ENCODE data around the gene ATXN7L2.

The ATXN7L2 gene

DNA sequence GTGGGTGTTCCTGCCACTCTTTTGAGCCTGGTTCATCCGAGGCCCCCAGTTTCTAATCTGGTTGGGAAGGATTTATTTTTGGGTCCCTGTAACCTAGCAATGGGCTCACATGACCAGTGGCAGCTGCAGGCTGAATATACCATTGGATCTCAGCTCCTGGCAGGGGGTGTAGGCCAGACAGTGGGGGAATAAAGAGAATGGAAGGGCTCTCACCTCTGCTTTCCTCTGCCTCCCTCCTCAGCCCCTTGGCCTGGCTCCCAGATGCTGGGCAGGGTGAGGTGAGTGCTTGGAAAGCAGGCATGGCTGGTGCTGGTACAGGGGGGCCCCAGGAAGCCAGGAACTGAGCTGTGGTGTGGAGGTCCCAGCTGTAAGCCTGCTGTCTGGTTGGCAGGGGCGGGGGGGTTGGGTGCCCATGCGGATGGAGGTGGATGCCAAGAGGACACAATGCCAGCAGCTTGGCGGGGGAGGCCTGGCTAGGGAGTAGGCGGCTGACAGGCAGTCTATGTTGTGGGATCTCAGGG is 52.3 kb downstream of the ATXN7L2 start:
- DNase-seq (ENCODE audit: low read depth): no peak

DNA sequence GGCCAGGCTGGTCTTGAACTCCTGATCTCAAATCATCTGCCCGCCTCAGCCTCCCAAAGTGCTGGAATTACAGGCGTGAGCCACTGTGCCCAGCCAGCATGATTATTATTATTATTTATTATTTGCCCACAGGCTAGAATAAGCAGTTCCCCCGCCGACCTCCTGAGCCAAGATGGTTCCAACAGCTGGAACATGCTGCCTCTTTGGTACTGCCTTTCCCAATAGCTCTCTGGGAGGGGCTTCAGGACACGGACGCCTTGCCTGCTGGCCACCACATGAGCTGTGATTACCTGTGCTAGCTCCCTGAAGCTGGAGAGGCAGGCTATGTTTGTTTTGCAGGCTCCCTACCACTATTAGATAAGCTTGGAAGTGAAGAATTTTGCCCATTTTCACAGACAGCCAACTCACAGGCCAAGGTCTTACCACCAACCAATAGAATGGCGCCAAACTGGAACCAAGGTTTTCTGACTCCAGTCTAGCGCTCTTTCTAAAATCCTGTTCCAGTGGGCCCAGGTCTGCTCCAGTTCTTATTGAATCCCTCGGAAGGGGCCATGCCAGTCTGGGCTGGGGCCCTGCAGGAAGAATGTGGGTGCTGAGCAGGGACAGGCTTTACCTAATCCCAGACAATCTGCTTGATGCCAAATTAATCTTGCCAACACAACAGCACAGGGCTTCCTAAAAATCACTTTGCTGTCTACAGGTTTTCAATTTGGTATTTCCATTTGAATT is 53.9 kb downstream of the ATXN7L2 start:
- no peak for DNase-seq (ENCODE audit: low read depth)
- TF ChIP-seq, protein P1, sequence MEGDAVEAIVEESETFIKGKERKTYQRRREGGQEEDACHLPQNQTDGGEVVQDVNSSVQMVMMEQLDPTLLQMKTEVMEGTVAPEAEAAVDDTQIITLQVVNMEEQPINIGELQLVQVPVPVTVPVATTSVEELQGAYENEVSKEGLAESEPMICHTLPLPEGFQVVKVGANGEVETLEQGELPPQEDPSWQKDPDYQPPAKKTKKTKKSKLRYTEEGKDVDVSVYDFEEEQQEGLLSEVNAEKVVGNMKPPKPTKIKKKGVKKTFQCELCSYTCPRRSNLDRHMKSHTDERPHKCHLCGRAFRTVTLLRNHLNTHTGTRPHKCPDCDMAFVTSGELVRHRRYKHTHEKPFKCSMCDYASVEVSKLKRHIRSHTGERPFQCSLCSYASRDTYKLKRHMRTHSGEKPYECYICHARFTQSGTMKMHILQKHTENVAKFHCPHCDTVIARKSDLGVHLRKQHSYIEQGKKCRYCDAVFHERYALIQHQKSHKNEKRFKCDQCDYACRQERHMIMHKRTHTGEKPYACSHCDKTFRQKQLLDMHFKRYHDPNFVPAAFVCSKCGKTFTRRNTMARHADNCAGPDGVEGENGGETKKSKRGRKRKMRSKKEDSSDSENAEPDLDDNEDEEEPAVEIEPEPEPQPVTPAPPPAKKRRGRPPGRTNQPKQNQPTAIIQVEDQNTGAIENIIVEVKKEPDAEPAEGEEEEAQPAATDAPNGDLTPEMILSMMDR (conservative IDR thresholded peaks at IDR 0.05; ENCODE audit: control insufficient read depth, insufficient read depth, low read depth, low read length): no peak
- H3K4me3 ChIP-seq (ENCODE audit: control insufficient read depth, low read depth, low read length): no peak overlapping the region

More for the DNA sequence above, 52.3 kb downstream of the ATXN7L2 start:
- TF ChIP-seq, protein P1 (conservative IDR thresholded peaks at IDR 0.05; ENCODE audit: control insufficient read depth, insufficient read depth, low read depth, low read length): no peak
- no peak overlapping the region for H3K4me3 ChIP-seq (ENCODE audit: control insufficient read depth, low read depth, low read length)

DNA sequence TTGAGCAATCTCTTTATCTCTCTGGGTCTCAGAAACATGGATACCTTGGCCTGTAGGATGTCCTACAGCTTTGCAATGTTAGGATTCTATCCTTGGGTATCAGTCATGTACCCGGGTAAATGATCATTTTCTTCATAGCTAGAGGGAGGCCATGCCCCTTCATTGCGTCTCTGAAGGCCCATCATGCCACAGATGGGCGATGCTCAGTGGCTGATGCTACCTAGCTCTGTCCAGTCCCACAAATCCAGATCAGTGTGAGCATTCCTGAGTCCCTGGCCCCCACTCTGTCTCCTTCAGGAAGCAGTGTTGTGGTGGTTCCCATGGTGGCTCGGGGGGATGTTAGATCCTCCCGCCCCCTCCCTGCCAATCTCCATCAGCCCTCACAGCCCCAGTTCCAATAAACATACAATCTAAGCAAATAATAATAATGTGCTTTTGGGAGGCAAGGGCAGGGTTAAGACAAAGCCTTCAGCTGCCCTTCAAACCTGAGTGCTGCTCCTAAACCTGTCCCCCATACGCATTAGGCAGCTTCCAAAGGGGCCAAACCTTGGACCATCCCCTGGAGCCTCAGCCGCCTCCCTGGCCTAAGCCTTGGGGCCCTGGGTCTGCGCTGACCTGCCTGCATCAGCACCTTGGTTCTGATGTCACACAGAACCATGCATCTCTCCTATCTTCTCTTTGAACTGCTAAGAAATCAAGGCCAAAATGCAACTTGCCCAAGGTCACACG is 55.3 kb downstream of the ATXN7L2 start:
- H3K4me3 ChIP-seq (ENCODE audit: control insufficient read depth, low read depth, low read length): no peak overlapping the region
- DNase-seq (ENCODE audit: low read depth): no peak
- TF ChIP-seq, protein P1 (conservative IDR thresholded peaks at IDR 0.05; ENCODE audit: control insufficient read depth, insufficient read depth, low read depth, low read length): no peak

DNA sequence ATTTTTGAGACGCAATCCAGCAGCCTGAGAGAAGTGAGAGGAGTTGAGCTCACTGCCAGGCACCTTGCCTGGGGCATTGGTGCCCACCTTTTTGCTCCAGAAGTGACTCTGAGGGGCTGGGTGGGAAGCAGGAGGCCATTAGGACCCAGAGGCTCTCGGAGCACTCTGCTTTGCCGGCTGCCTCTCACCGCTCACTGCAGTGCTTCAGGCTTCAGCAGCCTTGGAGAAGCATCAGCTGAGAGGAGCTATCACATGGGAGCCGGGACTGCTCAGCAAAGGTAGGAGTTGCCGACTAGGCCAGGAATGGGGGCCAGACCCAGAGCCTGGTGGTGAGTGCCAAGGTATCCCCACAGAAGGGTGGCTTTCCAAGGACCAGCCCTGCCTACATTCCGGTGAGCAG is 56.0 kb downstream of the ATXN7L2 start, which contains the start of gene GPR61:
Gene GPR61 (plus strand): TSS at position 197 of the 400 bp plus-strand sequence. CDS start 3,151 bp downstream, outside the sequence.
- H3K4me3 ChIP-seq (ENCODE audit: control insufficient read depth, low read depth, low read length): no peak within 1 kb of the TSS
- DNase-seq (ENCODE audit: low read depth): no peak
- TF ChIP-seq, protein P1 (conservative IDR thresholded peaks at IDR 0.05; ENCODE audit: control insufficient read depth, insufficient read depth, low read depth, low read length): no peak

DNA sequence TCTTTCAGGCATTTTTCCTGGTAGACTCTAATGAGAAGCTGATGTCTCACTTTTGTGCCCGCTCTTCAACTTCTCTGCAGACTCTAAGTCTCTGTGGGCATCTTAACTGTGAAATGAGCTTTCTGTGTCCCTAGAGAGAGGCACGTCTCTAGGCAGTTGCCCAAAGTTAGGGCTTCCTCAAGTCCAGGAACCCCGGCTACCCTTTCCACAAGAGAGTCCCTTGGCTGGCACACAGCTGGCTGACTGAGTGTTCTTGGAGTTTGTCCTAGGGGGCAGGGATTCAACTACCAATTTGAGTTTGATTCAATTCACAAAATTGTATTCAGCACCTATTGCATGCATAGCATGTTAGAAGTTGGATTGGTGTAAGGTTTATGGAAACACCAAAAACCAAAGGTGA is 57.4 kb downstream of the ATXN7L2 start:
- no peak overlapping the region for H3K4me3 ChIP-seq (ENCODE audit: control insufficient read depth, low read depth, low read length)
- DNase-seq (ENCODE audit: low read depth): no peak
- TF ChIP-seq, protein P1 (conservative IDR thresholded peaks at IDR 0.05; ENCODE audit: control insufficient read depth, insufficient read depth, low read depth, low read length): no peak

All from fibroblast of mammary gland (primary cell).